Natural killer cell (primary cell): Measurements from ENCODE around the gene ZNF550. TPM values are rescaled to one million over a fixed set of nuclear protein-coding genes. Genes with fewer than 3 reads are reported as not detected.

Source experiments
- ATAC-seq, 3 donors: fragments of 150-1000 bp in 2 of 3; fragments of 200-7000 bp in 1 of 3; cut with Tn5 transposase; 1 replicate in 1 of 3; 2 replicates in 2 of 3; pipeline ENCODE4 v1.10.0; 2021; ENCODE audit warnings: mild to moderate bottlenecking in 2 of 3, moderate library complexity in 2 of 3
- DNase-seq, 2 donors: peaks; one replicate each; pipeline versions ENCODE4 v3.0.0 to v3.0.0-alpha.2; 2013 to 2021; ENCODE audit warnings: mixed read lengths in 1 of 2
- H3K27ac ChIP-seq: one replicate; pipeline ENCODE4 v1.5.1; 2013; ENCODE audit warnings: mild to moderate bottlenecking, low read length
- H3K27me3 ChIP-seq: one replicate; pipeline ENCODE4 v1.6.1; 2013; ENCODE audit warnings: low read length; ENCODE audit not compliant: control insufficient read depth, insufficient read depth
- H3K36me3 ChIP-seq: one replicate; pipeline ENCODE4 v1.6.1; 2013; ENCODE audit warnings: low read length; ENCODE audit not compliant: control insufficient read depth, insufficient read depth
- H3K4me1 ChIP-seq: one replicate; pipeline ENCODE4 v1.6.1; 2013; ENCODE audit warnings: low read length; ENCODE audit not compliant: control insufficient read depth, insufficient read depth
- H3K4me3 ChIP-seq: one replicate; pipeline ENCODE4 v1.5.1; 2013; ENCODE audit warnings: low read length
- H3K9me3 ChIP-seq: one replicate; pipeline ENCODE4 v1.6.1; 2013; ENCODE audit warnings: low read length; ENCODE audit not compliant: control insufficient read depth, insufficient read depth
- H3K27ac Mint-ChIP-seq, 2 donors: one replicate each; pipeline ENCODE4 v1.8.0; 2022; ENCODE audit warnings: mild to moderate bottlenecking in 2 of 2, mixed read lengths in 2 of 2, moderate library complexity in 1 of 2
- H3K27me3 Mint-ChIP-seq, 2 donors: one replicate each; pipeline ENCODE4 v1.8.0; 2022; ENCODE audit warnings: low read depth in 2 of 2, mixed read lengths in 2 of 2
- H3K36me3 Mint-ChIP-seq: one replicate; pipeline ENCODE4 v1.8.0; 2022; ENCODE audit warnings: mixed read lengths
- H3K4me1 Mint-ChIP-seq, 2 donors: one replicate each; pipeline ENCODE4 v1.8.0; 2022; ENCODE audit warnings: mixed read lengths in 2 of 2
- H3K4me3 Mint-ChIP-seq: one replicate; pipeline ENCODE4 v1.8.0; 2022; ENCODE audit warnings: mild to moderate bottlenecking, moderate library complexity, mixed read lengths
- H3K9me3 Mint-ChIP-seq, 2 donors: one replicate each; pipeline ENCODE4 v1.8.0; 2022; ENCODE audit warnings: mixed read lengths in 2 of 2
- WGBS: methylation state at CpG from one replicate; pipeline ENCODE4 v1.1.7; 2013; ENCODE audit warnings: missing lambda C conversion rate; ENCODE audit not compliant: insufficient coverage; 5-methylcytosine and 5-hydroxymethylcytosine counted together
- intact Hi-C: fragments of 100-400 bp; cut with micrococcal nuclease; formaldehyde crosslinking; loops from one replicate; pipeline ENCODE4 v1.14.2; 2022
- total RNA-seq, 4 donors: library from RNA; stranded (reverse); fragments of 120-200 nt in 1 of 4; gene quantifications; one replicate each; pipeline versions ENCODE4 v1.2.3 to v1.2.4, GENCODE V29; 2013 to 2022
- TF ChIP-seq, protein P1 (sequence below): fragments of 200-600 bp; IDR thresholded peaks from one replicate; pipeline ENCODE4 v1.8.0; 2022; ENCODE audit warnings: antibody characterized with exemption

ZNF550 gene
- total RNA-seq, 3 donors from 2014 or later (not counting 1 experiment from before 2014, with no cell fraction given) = 11.2 to 12.5 (median 12.1) TPM

DNA sequence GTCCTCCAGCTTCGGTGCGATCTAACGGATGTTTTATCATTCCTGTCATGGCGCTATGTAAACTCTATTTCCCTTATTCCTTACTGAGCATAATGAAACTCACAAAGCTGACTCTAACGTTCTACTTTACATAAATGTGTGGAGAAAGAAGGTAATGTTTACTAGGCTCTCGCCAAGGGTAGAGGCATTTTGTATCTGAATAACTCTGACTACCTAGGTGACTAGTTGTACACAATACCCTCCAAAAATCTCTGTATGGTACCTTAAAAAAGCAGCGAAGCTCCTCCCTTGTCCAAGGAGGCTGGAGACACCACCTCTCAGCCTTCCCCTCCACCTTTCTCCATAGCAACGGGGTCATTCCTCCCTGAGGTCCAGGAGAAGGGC lies 39.7 kb upstream of the ZNF550 start:
- H3K27ac ChIP-seq = peak overlapping the region; percentile 24
- TF ChIP-seq, protein P1, sequence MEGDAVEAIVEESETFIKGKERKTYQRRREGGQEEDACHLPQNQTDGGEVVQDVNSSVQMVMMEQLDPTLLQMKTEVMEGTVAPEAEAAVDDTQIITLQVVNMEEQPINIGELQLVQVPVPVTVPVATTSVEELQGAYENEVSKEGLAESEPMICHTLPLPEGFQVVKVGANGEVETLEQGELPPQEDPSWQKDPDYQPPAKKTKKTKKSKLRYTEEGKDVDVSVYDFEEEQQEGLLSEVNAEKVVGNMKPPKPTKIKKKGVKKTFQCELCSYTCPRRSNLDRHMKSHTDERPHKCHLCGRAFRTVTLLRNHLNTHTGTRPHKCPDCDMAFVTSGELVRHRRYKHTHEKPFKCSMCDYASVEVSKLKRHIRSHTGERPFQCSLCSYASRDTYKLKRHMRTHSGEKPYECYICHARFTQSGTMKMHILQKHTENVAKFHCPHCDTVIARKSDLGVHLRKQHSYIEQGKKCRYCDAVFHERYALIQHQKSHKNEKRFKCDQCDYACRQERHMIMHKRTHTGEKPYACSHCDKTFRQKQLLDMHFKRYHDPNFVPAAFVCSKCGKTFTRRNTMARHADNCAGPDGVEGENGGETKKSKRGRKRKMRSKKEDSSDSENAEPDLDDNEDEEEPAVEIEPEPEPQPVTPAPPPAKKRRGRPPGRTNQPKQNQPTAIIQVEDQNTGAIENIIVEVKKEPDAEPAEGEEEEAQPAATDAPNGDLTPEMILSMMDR = no peak

DNA sequence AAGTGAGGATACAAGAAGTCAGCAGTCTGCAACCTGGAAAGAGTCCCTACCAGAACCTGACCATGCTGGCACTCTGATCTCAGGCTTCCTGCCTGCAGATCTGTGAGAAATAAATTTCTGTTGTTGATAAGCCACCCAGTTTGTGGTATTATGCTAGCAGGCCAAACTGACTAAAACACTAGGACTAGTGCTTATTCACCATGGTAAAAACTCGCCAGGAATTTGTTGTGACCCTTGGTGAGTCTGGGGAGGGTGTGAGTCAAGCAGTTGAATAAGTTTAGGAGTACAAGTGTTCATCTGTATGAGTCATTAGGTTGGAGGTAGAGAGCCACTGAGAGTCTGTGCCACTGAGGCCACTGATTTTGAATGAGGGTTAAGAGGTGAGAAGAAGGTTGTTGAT lies 27.9 kb upstream of the ZNF550 start:
- Mint-ChIP-seq H3K27ac (no peak overlapping the region), H3K4me3 (no peak overlapping the region), H3K36me3 (peaks cover 67% of the 10 kb centered on the region), H3K27me3 (no peaks in the 10 kb centered on the region), H3K4me1 (peaks cover 16 to 23% of the 10 kb centered on the region in 2 donors), H3K9me3 (peaks cover 17 to 37% of the 10 kb centered on the region in 2 donors)
- Histone ChIP-seq H3K27me3 (no peaks in the 10 kb centered on the region), H3K4me1 (peaks cover 17% of the 10 kb centered on the region), H3K9me3 (peaks cover 71% of the 10 kb centered on the region), H3K4me3 (no peak overlapping the region), H3K27ac (no peak overlapping the region), H3K36me3 (peaks cover 24% of the 10 kb centered on the region)
- intact Hi-C loops = no loop called here
- 100% methylated on average over 1 of the region's 1 CpG for WGBS
- TF ChIP-seq, protein P1 = no peak
- DNase-seq (no peak), ATAC-seq (no peak)

More for the DNA sequence above, 39.7 kb upstream of the ZNF550 start:
- intact Hi-C loops = loop anchor here (1.0 kb wide), 1 partner anchor 15 kb away; the partner anchor contains the start of gene ZIK1
- H3K27me3 Mint-ChIP-seq = peaks cover 3 to 8% of the 10 kb centered on the region in 2 donors
- ATAC-seq (no peak), DNase-seq (no peak)
- Histone ChIP-seq H3K9me3 (peaks cover 16% of the 10 kb centered on the region), H3K36me3 (peaks cover 2% of the 10 kb centered on the region), H3K4me3 (peak overlapping the region; percentile 63), H3K4me1 (peaks cover 15% of the 10 kb centered on the region), H3K27me3 (peaks cover 3% of the 10 kb centered on the region)
- peak overlapping the region; percentile 74 to 78 for H3K27ac Mint-ChIP-seq
- 66% methylated on average over 6 of the region's 8 CpGs for WGBS
- peaks cover 11 to 19% of the 10 kb centered on the region in 2 donors for H3K9me3 Mint-ChIP-seq
- peak overlapping the region; percentile 84 for H3K4me3 Mint-ChIP-seq
- H3K36me3 Mint-ChIP-seq = peaks cover 21% of the 10 kb centered on the region
- peaks cover 22 to 23% of the 10 kb centered on the region in 2 donors for H3K4me1 Mint-ChIP-seq

DNA sequence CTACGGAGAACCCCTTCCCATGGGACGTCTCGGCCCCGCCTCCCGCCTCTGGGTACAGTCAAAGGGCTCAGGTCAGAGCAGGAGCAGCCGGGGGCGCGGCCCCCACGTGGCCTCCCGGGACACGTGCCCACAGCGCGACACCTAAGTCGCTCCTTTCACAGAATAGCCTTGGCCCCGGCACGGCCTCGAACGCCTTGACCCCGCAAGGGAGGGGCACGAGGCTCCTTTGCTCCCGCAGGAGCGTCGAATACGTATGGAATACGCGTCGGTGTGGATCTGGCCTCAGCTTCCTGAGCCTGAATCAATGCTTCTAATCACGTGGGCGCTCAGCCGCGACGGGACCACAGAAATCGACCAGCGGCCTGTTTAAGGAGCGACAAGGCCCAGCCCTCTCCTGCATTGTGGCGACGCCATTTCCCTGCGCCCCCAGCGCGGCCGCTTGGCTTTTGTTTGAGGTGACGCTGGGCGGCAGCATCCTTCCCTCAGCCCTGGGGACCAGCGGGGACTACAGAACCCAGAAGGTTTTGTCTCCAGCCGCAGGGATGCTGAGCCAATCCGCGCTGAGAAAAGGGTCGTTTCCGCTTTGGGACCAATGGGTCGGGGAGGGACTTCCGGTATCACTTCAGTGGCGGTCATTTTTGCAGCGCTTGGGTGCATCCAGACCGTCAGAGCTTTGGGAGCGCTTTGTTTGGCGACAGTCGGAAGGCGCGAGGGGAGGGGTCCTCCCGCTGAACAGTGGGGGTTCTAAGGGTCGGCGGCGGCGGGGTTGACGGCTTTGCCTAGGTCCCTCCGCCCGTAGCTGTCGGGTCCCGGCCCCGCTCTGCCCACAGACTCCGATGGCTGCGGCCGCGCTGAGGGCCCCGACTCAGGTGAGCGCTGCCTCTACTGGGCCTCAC lies 24.1 kb upstream of the ZNF550 start, which contains the start of gene ZIK1:
TSS of gene ZIK1 (plus strand) at position 625 of the 896 bp plus-strand sequence. CDS start at position 837, 212 bp downstream.
- WGBS = 5% methylated on average over 76 of the region's 76 CpGs
- peak within 1 kb of the TSS; percentile 72 to 88 for H3K27ac Mint-ChIP-seq

More for the DNA sequence above, 24.1 kb upstream of the ZNF550 start, which contains the start of gene ZIK1:
- H3K4me1 ChIP-seq = peaks cover 17% of the 10 kb centered on the region
- ATAC-seq = peak; percentile 90 to 94 (median 91)
- intact Hi-C loops = loop anchor here (1.0 kb wide), 2 partner anchors 16 to 31 kb away; partner anchors contain the start of genes ZNF134 and ZNF530
- peak within 1 kb of the TSS; percentile 92 for H3K4me3 Mint-ChIP-seq
- H3K36me3 Mint-ChIP-seq = peaks cover 39% of the 10 kb centered on the region
- no peaks in the 10 kb centered on the region for H3K27me3 ChIP-seq
- H3K27me3 Mint-ChIP-seq = no peaks in the 10 kb centered on the region
- TF ChIP-seq, protein P1 = no peak
- H3K27ac ChIP-seq = peak within 1 kb of the TSS; percentile 75
- peaks cover 41% of the 10 kb centered on the region for H3K9me3 ChIP-seq
- peak within 1 kb of the TSS; percentile 68 for H3K4me3 ChIP-seq
- peaks cover 12 to 30% of the 10 kb centered on the region in 2 donors for H3K9me3 Mint-ChIP-seq
- H3K4me1 Mint-ChIP-seq = peaks cover 16 to 27% of the 10 kb centered on the region in 2 donors
- peaks cover 6% of the 10 kb centered on the region for H3K36me3 ChIP-seq
- peak; percentile 79 to 95 for DNase-seq
